Transverse colon (tissue), 4 donors: ENCODE measurements around the gene FANCI.

ENCODE experiments used
- CTCF ChIP-seq, 5 experiments: fragments of 200-600 bp in 3 of 5; fragments of 450-650 bp in 2 of 5; sonication (generic) in 3 of 5; IDR thresholded peaks; 1 replicate in 2 of 5; 2 replicates in 3 of 5; pipeline ENCODE4 v1.5.1; 2016 to 2017; ENCODE audit warnings: antibody characterized with exemption in 5 of 5, inconsistent platforms in 3 of 5, mild to moderate bottlenecking in 2 of 5, moderate library complexity in 1 of 5
- POLR2A ChIP-seq: fragments of 450-650 bp; IDR thresholded peaks from one replicate; pipeline ENCODE4 v1.6.1; 2016; ENCODE audit warnings: antibody characterized with exemption, mild to moderate bottlenecking, moderate library complexity
- POLR2AphosphoS5 ChIP-seq, 3 donors: sonication (generic); formaldehyde crosslinking; IDR thresholded peaks; one replicate each; pipeline ENCODE4 v1.6.1; 2016; ENCODE audit warnings: antibody characterized with exemption in 3 of 3

DNA sequence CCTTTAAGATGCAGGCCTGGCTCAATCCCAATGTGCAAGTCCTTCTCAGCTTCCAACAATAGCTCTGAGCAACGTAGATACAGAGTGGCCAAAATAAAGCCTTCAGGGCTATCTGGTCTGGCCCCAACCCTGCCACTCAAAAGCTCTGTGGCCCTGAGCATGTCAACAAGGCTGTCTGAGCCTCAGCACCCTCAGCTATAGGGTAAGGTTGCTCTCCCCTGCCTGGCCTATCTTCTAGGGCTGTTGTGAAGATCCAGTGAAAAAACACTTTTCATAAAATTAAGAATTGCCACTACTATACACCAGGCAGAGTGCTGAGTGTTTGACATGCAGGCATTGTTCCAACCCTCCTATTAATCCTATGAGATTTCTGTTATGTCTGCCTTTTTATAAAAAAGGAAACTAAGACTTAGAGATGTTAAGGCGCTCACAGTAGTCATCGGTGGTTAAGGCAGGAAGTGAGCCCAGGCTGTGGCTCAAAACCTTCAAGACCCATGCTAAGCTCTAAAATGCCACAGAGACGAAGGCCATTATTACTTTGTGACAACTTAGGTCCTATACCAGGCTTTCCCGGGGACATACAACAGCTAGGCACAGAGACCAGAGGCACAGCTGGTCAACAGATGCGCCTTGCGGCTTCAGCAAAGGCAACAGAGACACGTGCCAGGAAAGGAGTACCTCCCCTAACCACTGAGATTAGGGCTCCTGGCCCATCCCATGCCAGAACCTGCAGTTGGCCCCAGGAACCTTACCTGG is 85.7 kb downstream of the FANCI start:
- TF ChIP-seq CTCF (IDR thresholded peaks at IDR 0.05) (no peak), POLR2A (no peak), POLR2AphosphoS5 (IDR thresholded peaks at IDR 0.05) (no peak)
